Panc1 (cell line): ENCODE measurements around the gene COL27A1. TPM values are rescaled to one million over a fixed set of nuclear protein-coding genes. Genes with fewer than 3 reads are reported as not detected.

ENCODE experiments used
- ATAC-seq: fragments of 200-7000 bp; cut with Tn5 transposase; 2 replicates; pipeline ENCODE4 v1.9.1; 2020; ENCODE audit warnings: mild to moderate bottlenecking, moderate library complexity
- BruUV-seq: library from RNA; stranded (reverse); fragments of 400-500 nt; replicated peaks from 2 replicates; lab custom pipeline; 2021; lab: Mats Ljungman, UMichigan
- CTCF ChIA-PET: fragments of 300-600 bp; sonication (Branson Sonifier 250); formaldehyde crosslinking; loops from one replicate; lab custom pipeline; 2022; ENCODE audit warnings: antibody characterized with exemption; lab: Charles Lee
- POLR2A ChIA-PET: fragments of 300-600 bp; sonication (Branson Sonifier 250); formaldehyde crosslinking; loops from one replicate; lab custom pipeline; 2022; ENCODE audit warnings: antibody characterized with exemption; lab: Charles Lee
- DNase-seq: peaks from one replicate; pipeline ENCODE4 v3.0.0-alpha.2; 2010; ENCODE audit warnings: low read depth, low spot score
- H3K27ac ChIP-seq: 2 replicates; pipeline ENCODE4 v1.5.1; 2011; ENCODE audit warnings: mild to moderate bottlenecking, low read length, inconsistent platforms
- H3K27me3 ChIP-seq: fragments of 200-500 bp; sonication (Bioruptor generic); 2 replicates; pipeline ENCODE4 v1.6.0; 2014; ENCODE audit warnings: low read length, inconsistent platforms; ENCODE audit not compliant: control insufficient read depth, insufficient read depth
- H3K36me3 ChIP-seq: fragments of 200-500 bp; sonication (Bioruptor generic); 2 replicates; pipeline ENCODE4 v1.5.1; 2014; ENCODE audit warnings: inconsistent platforms, mild to moderate bottlenecking, low read length, moderate library complexity; ENCODE audit not compliant: control insufficient read depth, insufficient read depth
- H3K4me1 ChIP-seq: 2 replicates; pipeline ENCODE4 v1.5.1; 2011; ENCODE audit warnings: inconsistent platforms, mild to moderate bottlenecking, low read length, moderate library complexity; ENCODE audit not compliant: control insufficient read depth, insufficient read depth
- H3K4me3 ChIP-seq, 2 experiments: 2 replicates each; pipeline ENCODE4 v1.5.1; 2011 to 2012; ENCODE audit warnings: low read depth in 2 of 2, low read length in 2 of 2, mild to moderate bottlenecking in 2 of 2, inconsistent platforms in 1 of 2, moderate library complexity in 1 of 2
- H3K9me3 ChIP-seq: fragments of 200-500 bp; sonication (Bioruptor generic); 2 replicates; pipeline ENCODE4 v1.5.1; 2014; ENCODE audit warnings: low read depth, mild to moderate bottlenecking, inconsistent platforms, low read length, moderate library complexity; ENCODE audit not compliant: control insufficient read depth, insufficient read depth
- POLR2AphosphoS5 ChIP-seq: IDR thresholded peaks from 2 replicates; pipeline ENCODE4 v1.6.1; 2012; ENCODE audit warnings: mild to moderate bottlenecking, low read depth, low read length, moderate library complexity
- SIN3A ChIP-seq: IDR thresholded peaks from 2 replicates; pipeline ENCODE4 v1.6.1; 2012; ENCODE audit warnings: low read depth, mild to moderate bottlenecking, low read length, moderate library complexity, borderline replicate concordance; ENCODE audit not compliant: insufficient read depth
- TCF7L2 ChIP-seq: IDR thresholded peaks from 2 replicates; pipeline ENCODE4 v1.6.1; 2011; ENCODE audit warnings: mild to moderate bottlenecking, low read depth, low read length, inconsistent platforms
- in situ Hi-C: cut with HindIII; loops from 2 replicates; pipeline ENCODE4 v1.10.0; 2016; ENCODE audit warnings: low sequenced_read_pairs, low pct_unique_long_range_greater_than_20kb
- intact Hi-C: fragments of 100-400 bp; cut with micrococcal nuclease; formaldehyde crosslinking; loops from one replicate; pipeline ENCODE4 v1.10.0; 2022; ENCODE audit not compliant: unreplicated experiment
- total RNA-seq: library from RNA; stranded (reverse); gene quantifications from one replicate; pipeline ENCODE4 v1.2.1, GENCODE V29; 2021; ENCODE audit not compliant: unreplicated experiment
- TF ChIP-seq, protein P1 (sequence below): fragments of 450-650 bp; IDR thresholded peaks from 2 replicates; pipeline ENCODE4 v1.5.1; 2017; ENCODE audit warnings: mild to moderate bottlenecking
- TF ChIP-seq, protein P2 (sequence below), 2 experiments: IDR thresholded peaks; 2 replicates each; pipeline ENCODE4 v1.6.1; 2011 to 2012; ENCODE audit warnings: low read depth in 2 of 2, control low read depth in 1 of 2, low read length in 1 of 2, mild to moderate bottlenecking in 1 of 2, moderate library complexity in 1 of 2; ENCODE audit not compliant: insufficient read depth in 1 of 2

The COL27A1 gene
- total RNA-seq, 1 experiment from 2014 or later = 5.1 TPM

DNA sequence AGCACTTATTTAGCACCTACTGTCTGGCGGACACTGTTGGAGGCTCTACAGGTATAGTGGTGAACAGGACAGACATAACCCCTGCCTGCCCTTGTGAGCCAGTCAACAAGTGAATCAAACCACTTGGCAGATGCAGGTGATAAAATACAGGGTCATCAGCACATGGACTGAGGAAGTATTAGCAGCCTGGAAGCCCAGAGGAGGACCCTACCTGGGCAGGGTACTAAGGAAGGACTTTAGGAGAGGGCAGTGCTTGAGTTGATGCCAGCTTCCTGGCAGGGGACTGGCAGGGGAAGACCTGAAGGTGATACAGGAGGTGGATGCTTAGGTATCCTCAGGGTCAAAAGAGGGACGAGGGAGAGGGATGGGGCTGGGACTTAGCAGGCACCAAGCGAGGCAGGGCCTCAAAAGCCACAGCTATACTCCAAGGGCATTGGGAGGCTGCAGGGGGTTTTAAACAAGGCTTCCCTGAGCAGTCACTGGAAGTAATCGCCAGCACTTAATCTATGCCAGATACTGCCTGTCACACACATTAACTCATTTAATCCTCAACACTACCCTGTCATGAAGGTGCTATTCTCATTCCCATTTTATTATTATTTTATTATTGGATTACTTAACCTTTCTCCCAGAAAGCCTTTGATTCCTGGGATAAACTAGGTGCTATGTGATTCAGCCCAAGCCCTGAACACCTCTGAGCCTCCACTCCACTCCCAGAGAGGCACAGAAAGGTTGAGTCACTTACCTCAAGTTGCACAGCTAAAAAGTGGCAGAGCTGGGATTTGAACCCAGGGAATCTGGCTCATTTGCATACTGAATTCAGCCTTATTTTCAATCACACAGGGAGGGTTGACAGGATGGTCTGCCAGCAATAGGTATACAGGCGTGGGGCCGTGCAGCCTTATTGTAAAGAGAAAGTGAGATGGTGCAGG, 103.8 kb downstream of the COL27A1 start:
- no peaks in the 10 kb centered on the region for H3K27me3 ChIP-seq
- no peak overlapping the region for H3K4me3 ChIP-seq
- ChIA-PET POLR2A (no interaction called here), CTCF (interaction anchor here (0.6 kb wide), 1 partner anchor 106 kb away, joined by 3 read pairs; no protein-coding TSS in a partner anchor)
- TF ChIP-seq SIN3A (no peak), TCF7L2 (no peak), POLR2AphosphoS5 (no peak)
- TF ChIP-seq, protein P1, sequence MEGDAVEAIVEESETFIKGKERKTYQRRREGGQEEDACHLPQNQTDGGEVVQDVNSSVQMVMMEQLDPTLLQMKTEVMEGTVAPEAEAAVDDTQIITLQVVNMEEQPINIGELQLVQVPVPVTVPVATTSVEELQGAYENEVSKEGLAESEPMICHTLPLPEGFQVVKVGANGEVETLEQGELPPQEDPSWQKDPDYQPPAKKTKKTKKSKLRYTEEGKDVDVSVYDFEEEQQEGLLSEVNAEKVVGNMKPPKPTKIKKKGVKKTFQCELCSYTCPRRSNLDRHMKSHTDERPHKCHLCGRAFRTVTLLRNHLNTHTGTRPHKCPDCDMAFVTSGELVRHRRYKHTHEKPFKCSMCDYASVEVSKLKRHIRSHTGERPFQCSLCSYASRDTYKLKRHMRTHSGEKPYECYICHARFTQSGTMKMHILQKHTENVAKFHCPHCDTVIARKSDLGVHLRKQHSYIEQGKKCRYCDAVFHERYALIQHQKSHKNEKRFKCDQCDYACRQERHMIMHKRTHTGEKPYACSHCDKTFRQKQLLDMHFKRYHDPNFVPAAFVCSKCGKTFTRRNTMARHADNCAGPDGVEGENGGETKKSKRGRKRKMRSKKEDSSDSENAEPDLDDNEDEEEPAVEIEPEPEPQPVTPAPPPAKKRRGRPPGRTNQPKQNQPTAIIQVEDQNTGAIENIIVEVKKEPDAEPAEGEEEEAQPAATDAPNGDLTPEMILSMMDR = no peak
- TF ChIP-seq, protein P2, sequence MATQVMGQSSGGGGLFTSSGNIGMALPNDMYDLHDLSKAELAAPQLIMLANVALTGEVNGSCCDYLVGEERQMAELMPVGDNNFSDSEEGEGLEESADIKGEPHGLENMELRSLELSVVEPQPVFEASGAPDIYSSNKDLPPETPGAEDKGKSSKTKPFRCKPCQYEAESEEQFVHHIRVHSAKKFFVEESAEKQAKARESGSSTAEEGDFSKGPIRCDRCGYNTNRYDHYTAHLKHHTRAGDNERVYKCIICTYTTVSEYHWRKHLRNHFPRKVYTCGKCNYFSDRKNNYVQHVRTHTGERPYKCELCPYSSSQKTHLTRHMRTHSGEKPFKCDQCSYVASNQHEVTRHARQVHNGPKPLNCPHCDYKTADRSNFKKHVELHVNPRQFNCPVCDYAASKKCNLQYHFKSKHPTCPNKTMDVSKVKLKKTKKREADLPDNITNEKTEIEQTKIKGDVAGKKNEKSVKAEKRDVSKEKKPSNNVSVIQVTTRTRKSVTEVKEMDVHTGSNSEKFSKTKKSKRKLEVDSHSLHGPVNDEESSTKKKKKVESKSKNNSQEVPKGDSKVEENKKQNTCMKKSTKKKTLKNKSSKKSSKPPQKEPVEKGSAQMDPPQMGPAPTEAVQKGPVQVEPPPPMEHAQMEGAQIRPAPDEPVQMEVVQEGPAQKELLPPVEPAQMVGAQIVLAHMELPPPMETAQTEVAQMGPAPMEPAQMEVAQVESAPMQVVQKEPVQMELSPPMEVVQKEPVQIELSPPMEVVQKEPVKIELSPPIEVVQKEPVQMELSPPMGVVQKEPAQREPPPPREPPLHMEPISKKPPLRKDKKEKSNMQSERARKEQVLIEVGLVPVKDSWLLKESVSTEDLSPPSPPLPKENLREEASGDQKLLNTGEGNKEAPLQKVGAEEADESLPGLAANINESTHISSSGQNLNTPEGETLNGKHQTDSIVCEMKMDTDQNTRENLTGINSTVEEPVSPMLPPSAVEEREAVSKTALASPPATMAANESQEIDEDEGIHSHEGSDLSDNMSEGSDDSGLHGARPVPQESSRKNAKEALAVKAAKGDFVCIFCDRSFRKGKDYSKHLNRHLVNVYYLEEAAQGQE (IDR thresholded peaks at IDR 0.05; ENCODE audit: insufficient read depth in 1 of 2, low read depth in 2 of 2, low read length in 1 of 2) = no peak
- DNase-seq (no peak), ATAC-seq (no peak)
- no peaks in the 10 kb centered on the region for H3K36me3 ChIP-seq
- in situ Hi-C loops (no loop called here), intact Hi-C loops (no loop called here)
- no peaks in the 10 kb centered on the region for H3K4me1 ChIP-seq
- BruUV-seq = no TSS peak
- H3K9me3 ChIP-seq = no peaks in the 10 kb centered on the region
- no peak overlapping the region for H3K27ac ChIP-seq

DNA sequence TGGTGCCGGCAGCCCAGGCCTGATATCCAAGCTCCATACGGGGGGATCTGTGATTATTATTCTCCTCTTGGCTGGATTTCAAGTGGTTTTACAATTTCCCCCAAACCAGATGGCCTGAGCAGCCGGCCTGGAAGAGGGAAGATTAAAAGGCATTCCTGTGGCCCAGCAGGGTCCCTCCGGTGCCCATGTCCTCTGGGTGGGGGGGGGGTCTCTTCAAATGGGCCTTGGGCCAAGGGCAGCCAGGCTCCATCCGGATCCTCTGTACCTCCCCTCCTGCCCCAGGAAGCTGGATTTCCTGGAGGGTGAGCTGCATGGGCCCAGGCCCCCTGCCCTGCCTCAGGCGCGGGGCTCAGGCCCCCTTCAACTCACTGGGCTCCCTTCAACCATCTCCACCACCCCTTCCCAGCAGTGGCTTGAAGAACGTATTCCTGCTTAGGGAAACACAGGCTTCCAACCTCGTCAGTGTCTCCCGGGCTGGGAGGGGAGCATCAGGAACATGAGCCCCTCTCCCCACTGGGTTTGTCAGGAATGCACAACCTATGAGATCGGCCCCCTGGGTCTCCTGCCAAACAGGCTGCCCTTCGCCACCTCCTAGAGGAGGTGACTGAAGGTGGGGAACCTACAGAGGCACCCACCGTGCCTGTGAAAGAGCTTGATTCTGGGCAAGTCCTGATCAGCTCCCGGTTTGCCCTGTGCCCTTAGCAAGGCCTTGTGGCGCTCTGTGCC, 104.6 kb downstream of the COL27A1 start:
- Histone ChIP-seq H3K9me3 (no peaks in the 10 kb centered on the region), H3K36me3 (no peaks in the 10 kb centered on the region), H3K27me3 (no peaks in the 10 kb centered on the region), H3K4me3 (no peak overlapping the region), H3K4me1 (no peaks in the 10 kb centered on the region), H3K27ac (no peak overlapping the region)
- DNase-seq (no peak), ATAC-seq (no peak)
- in situ Hi-C loops (no loop called here), intact Hi-C loops (no loop called here)
- CTCF ChIA-PET = interaction anchor here (0.6 kb wide), 1 partner anchor 106 kb away, joined by 3 read pairs; no protein-coding TSS in a partner anchor
- BruUV-seq = no TSS peak
- no peak for TF ChIP-seq SIN3A
- TF ChIP-seq, protein P1 = no peak
- no peak for TF ChIP-seq POLR2AphosphoS5
- TF ChIP-seq TCF7L2 = no peak
- TF ChIP-seq, protein P2 (IDR thresholded peaks at IDR 0.05; ENCODE audit: insufficient read depth in 1 of 2, low read depth in 2 of 2, low read length in 1 of 2) = no peak
- POLR2A ChIA-PET = no interaction called here
